CD4-positive, alpha-beta T cell treated with Interleukin-6 for 4 hours (primary cell): ENCODE measurements around the gene FOXO6.
A peak's percentile ranks its signal among the peaks of the same experiment; 100 is the strongest.

Source experiments
- DNase-seq: peaks from one replicate; pipeline ENCODE4 v3.0.0-alpha.2; 2020; ENCODE audit warnings: mixed read lengths

Gene FOXO6

GRCh38 chr1:41368366-41368765 lies 7.1 kb downstream of the FOXO6 start:
- no peak for DNase-seq

GRCh38 chr1:41368801-41369200 lies 7.6 kb downstream of the FOXO6 start:
- DNase-seq, result no peak

GRCh38 chr1:41369531-41369930 lies 8.3 kb downstream of the FOXO6 start:
- no peak for DNase-seq

GRCh38 chr1:41370225-41370624 lies 9.0 kb downstream of the FOXO6 start:
- DNase-seq, result no peak

- DNase-seq, result no peak
Measured at GRCh38 chr1:41370756-41371420, 9.7 kb downstream of the FOXO6 start.

GRCh38 chr1:41371630-41372599 lies 10.7 kb downstream of the FOXO6 start:
- no peak for DNase-seq

- no peak for DNase-seq
Measured at GRCh38 chr1:41372600-41372993, 11.4 kb downstream of the FOXO6 start.

GRCh38 chr1:41373373-41373772 lies 12.1 kb downstream of the FOXO6 start:
- no peak for DNase-seq

- DNase-seq, result no peak
Measured at GRCh38 chr1:41374711-41375110, 13.5 kb downstream of the FOXO6 start.

GRCh38 chr1:41377397-41377796 lies 16.2 kb downstream of the FOXO6 start:
- no peak for DNase-seq

GRCh38 chr1:41378222-41378621 lies 17.0 kb downstream of the FOXO6 start:
- no peak for DNase-seq

GRCh38 chr1:41378999-41379737 lies 17.9 kb downstream of the FOXO6 start:
- no peak for DNase-seq

- no peak for DNase-seq
Measured at GRCh38 chr1:41379738-41380130, 18.5 kb downstream of the FOXO6 start.

- no peak for DNase-seq
Measured at GRCh38 chr1:41380195-41380594, 19.0 kb downstream of the FOXO6 start.

GRCh38 chr1:41380979-41381691 lies 19.9 kb downstream of the FOXO6 start:
- no peak for DNase-seq

- DNase-seq, result peak; percentile 44
Measured at GRCh38 chr1:41381692-41382479, 20.7 kb downstream of the FOXO6 start.

GRCh38 chr1:41382480-41383090 lies 21.4 kb downstream of the FOXO6 start:
- DNase-seq, result no peak

- DNase-seq, result peak; percentile 47
Measured at GRCh38 chr1:41383094-41383852, 22.0 kb downstream of the FOXO6 start.

- no peak for DNase-seq
Measured at GRCh38 chr1:41384579-41384978, 23.3 kb downstream of the FOXO6 start.

- DNase-seq, result no peak
Measured at GRCh38 chr1:41385398-41386195, 24.4 kb downstream of the FOXO6 start.
